HG03064 (cell line): ENCODE measurements around the gene KRT15.

Experiments
- ATAC-seq: cut with Tn5 transposase; IDR thresholded peaks from one replicate; pipeline ENCODE4 v1.9.1; 2021; ENCODE audit warnings: low read depth; ENCODE audit not compliant: unreplicated experiment

KRT15 gene

GRCh38 chr17:41527063-41528023 lies 8.7 kb upstream of the KRT15 start:
- no peak for ATAC-seq

DNA sequence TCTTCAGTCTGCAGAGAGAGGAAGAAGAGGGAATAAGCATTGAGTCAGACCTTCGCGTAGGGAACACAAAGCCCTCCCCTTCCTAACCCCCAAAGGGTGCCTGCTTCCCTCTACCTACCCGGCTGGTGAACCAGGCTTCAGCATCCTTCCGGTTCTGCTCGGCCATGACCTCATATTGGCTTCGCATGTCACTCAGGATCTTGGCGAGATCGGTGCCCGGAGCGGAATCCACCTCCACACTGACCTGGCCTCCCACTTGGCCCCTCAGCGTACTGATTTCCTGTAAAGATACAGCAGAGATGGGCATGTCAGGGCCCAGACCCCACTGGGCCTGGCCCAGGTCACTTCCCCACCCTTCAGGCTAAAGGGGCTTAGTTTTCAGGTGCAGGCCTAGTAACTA lies 5.6 kb upstream of the KRT15 start:
- ATAC-seq, result no peak

DNA sequence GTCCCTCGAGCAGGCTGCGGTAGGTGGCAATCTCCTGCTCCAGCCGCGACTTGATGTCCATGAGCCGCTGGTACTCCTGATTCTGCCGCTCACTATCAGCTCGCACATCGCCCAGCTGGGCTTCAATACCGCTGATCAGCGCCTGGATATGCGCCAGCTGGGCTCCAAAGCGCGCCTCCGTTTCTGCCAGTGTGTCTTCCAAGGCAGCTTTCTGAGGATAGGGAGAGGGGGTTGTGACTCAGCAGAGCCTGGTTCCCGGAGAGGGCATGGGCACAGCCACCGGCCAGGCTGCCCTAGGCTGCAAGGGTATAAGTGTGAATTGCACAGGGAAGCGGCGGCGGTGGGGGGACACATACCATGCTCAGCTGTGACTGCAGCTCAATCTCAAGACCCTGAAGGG lies 5.1 kb upstream of the KRT15 start:
- ATAC-seq, result no peak

DNA sequence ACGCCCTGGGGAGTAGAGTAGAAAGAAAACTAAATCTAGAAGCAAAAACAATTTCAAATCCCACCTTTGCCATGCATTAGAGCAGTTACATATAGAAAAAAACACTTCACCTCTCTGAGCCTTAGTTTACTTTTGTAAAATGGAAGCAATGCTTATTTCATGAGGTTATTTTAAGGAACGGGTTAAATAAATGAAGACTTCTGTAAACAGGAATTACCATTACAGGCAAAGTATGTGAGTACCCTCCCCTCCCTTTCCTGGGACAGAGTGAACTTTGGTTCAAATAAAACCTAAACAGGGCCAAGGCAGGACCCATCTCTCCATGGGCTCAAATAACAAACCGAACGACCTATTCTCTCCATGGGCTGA lies 4.5 kb upstream of the KRT15 start:
- ATAC-seq, result no peak

GRCh38 chr17:41522301-41523224 lies 3.9 kb upstream of the KRT15 start:
- ATAC-seq, result no peak

DNA sequence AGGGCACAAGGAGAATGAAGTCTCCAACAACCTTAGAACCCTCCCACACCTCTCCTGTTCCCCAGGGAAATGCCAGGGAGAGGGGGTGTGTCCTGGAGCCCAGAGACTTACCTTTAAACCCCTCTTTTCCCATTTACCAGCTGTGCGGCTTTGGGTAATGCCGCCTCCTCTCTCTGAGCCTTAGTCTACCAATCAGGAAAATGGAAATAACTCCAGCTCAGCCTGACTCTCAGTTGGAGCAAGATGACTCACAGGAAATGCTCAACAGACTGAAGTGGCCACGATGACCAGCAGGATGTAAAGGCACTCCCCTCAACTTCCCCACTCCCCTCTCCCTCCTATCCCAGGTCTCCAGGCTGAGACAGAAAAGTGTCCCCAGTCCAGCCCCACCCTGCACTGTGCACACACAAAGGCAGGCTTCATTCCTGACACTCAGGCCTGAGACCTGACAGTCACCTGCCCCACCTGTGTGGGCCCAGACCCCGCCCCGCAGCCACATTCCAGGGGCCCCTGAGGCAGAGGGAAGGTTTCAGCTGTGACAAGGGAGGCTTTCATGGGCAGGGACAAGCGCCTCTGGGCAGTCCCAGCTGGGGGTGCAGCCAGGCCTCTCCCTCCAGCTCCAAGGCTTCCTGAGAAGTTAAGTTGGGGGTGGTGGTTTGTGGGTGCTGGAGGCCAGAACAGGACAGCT lies 3.0 kb upstream of the KRT15 start:
- ATAC-seq, result no peak

DNA sequence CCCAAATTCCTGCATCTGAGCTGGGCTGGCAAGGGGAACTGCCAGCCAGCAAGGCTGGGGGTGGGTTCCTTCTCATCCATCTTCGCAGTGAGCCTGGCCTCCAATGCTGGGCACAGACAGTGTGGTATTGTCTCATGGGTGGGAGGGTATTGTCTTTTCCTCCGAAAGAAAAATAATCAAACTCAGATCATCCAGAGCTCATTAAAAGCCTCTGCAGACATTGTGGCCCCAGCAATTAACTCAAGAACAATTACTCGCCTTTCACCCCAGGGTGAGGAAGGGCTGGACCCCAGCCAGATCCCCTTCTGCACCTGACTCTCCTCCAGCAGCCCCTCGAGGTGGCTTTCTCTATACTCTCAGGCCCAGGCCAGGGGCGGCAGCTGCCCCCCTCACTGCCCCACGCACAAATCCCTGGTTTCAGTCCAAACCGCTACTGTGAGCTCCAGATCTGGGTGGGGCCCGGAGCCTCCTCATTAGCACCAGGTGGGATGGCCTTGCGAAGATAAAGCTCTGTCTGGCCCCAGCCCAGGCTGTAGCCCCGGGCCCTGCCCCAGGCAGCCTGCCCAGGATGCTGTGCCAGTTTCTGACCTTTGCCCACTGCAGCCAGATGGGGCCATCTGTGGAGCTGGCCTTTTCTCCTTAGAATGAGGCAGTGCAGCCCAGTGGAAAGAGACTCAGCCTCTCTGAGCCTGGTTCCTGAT lies 2.3 kb upstream of the KRT15 start:
- no peak for ATAC-seq

DNA sequence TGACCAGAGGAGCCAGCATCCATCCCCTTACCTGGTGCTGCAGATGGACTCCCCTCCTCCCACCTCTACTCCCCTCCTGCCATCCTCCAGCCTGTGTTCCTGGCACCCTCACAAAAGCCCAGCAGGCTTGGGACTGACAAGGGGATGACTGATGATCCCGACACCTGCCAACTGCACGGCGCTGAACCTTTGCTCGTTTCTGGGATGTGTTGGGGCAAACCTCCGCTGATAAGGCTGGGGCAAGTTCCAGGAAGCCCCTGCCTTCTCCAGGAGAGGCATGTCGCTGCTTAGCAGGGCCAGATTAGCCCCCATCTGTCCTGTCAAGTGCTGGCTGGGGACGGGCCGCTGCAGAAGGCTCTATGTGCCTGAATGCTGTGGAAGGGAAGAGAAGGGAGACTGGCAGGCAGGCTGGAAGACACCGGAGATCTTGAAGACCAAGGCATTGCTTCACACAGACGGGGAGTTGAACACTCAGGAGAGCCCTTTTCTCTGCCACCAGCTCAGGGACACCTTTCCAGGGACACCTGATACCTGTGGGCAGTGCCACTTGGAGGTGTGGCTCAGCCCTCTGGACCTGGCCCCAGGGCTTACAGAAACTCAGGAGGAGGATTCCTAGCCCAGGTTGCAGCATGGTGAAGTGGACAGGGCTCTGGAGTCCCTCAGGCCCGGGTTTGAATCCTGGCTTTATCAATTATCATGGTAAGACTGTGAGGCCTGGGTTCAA lies 973 bp upstream of the KRT15 start:
- no peak for ATAC-seq

DNA sequence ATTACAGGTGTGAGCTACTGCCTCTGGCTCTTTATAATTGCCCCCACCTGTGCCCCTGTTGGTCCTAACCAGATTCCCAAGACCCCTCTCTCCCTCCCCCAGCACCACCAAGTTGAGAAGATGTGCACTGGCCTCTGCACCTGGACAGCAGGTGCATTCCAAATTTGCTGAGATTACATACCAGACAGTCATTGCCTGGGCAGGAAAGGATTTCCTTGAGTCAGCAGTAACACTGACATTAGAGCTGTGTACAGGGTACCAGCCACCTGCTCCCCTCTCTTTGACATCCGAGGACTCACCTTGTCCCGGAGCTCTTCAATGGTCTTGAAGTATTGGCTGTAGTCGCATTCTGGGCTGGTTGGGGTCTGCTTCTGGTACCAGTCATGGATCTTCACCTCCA lies 659 bp downstream of the KRT15 start:
- no peak for ATAC-seq

GRCh38 chr17:41516830-41517283 lies 1.8 kb downstream of the KRT15 start:
- no peak for ATAC-seq

DNA sequence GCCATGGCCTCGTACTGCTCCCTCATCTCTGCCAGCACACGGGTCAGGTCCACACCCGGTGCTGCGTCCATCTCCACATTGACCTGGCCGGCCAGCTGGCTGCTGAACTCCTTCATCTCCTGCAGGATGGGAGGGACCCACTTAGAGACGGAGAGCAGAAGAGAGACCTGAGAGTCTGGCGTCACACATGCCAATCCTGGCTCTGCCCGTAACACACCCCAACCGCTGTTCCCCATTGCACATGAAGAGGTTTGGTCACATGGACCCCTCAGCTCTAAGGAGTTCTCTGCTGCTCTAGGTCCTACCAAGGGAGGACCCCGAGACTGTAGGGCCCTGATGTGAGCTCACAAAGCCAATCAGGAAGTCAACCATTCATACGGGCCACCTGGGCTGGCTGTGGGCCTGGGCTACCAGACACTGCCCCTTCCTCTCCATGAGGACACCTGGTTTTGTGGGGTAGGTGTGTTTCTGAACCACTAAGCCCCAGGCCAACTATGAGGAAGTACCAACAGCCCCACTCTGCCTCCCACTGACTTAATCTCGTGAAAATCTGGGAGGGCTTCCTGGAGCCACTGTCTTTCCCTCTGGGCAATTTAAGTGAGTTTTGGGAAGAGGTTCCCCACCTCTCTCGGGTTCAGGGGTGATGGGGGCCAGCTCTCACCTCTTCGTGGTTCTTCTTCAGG lies 2.4 kb downstream of the KRT15 start:
- no peak for ATAC-seq

- no peak for ATAC-seq
Measured at GRCh38 chr17:41513168-41513547, 5.5 kb downstream of the KRT15 start.

- no peak for ATAC-seq
Measured at GRCh38 chr17:41512546-41513167, 6.0 kb downstream of the KRT15 start.

- no peak for ATAC-seq
Measured at GRCh38 chr17:41511716-41512115, 7.0 kb downstream of the KRT15 start.

DNA sequence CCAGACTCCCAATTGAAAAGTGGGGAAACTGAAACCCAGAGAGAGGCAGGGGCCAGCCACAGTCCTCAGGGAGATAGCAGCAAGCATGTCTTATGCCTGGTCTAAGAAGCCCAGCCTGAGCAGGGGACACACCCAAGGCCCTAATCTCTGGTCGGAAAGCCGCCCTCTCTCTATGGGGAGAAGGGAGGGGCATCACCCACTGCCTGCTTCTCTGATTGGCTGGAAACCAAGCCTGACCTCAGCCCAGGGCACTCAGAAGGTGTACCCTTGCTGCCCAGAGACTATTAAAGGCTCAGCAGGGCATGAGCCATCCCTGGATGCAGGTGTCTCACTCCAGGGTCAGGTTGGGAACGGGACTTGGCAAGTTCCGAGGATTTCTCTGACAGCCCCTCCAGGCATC lies 7.6 kb downstream of the KRT15 start:
- no peak for ATAC-seq

DNA sequence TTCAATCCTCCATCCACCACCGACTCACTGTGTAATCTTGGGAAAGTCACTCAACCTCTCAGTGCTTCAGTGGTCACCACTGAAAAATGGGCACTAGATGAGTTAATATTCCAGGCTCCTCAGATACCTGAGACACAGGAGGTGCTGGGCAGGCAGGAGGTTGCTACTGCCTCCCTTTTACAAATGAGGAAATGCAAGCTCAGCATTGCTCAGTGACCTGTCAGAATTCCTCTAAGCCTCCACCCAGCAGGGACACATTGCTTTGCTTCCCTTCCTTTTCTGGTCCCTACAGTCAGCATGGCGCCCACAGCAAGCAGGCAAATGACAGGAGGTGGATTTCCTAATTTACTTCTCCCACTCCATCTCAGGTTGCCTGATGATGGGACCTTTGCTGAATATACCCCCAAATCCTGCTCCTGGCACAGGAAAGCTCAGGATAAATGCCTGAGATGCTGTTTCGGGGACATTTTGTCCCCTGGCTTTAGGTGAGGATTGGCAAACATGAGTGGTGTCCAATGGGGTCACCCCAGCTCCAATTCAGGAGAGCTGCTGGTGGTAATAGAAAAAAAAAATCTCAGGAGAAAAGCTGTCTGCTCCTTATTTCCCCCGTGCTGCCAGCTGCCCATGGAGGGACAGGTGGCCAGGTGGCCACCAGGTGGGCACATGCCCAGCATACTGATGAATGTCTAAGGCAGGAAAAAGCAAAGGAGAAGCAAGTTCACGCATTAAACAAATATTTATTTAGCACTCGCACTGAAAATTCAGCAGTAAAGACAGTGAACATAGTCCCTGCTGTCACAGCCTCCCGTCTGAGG lies 8.2 kb downstream of the KRT15 start:
- no peak for ATAC-seq

DNA sequence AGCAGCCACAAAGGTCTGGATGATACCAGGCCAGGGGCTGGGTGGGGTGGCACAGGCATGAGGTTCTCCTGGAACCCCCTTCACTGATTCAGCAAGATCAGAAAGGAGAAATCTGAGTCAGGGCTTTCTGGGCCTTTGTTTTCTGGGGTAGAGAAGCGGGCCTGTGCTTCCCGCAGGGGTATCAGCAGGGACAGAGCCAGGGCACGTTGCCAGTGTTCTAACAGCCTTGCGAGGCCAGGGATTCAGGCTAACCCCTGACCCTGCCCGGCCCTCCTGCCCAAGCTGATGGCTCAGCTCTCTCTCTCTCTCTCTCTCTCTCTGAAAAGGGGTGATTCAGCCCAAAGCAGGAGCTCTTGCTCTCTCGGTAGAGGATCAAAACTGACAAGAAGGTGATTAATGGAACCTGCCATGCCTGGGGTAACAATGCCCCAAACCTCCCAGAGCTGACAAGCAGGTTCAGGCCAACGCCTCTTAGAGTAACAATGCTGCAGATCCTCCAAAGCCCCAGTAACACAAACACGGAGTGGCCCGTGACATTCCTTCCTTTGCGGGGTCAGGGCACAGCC lies 11.3 kb downstream of the KRT15 start:
- no peak for ATAC-seq
